H1 (cell line): Measurements from ENCODE around the gene NPPA. TPM values are rescaled to one million over a fixed set of nuclear protein-coding genes. Genes with fewer than 3 reads are reported as not detected.

Source experiments
- CTCF ChIA-PET: fragments of 300-600 bp; sonication (Branson Sonifier 250); formaldehyde crosslinking; loops from one replicate; lab custom pipeline; 2021; ENCODE audit not compliant: partially characterized antibody; lab: Charles Lee
- POLR2A ChIA-PET: fragments of 300-600 bp; sonication (Branson Sonifier 250); formaldehyde crosslinking; loops from one replicate; lab custom pipeline; 2021; ENCODE audit warnings: inconsistent platforms; ENCODE audit not compliant: partially characterized antibody; lab: Charles Lee
- DNase-seq, 2 experiments: peaks; one replicate each; pipeline versions ENCODE4 v3.0.0 to v3.0.0-alpha.2; 2010 to 2022; ENCODE audit warnings: low spot score in 2 of 2, low read depth in 1 of 2, mixed read lengths in 1 of 2
- FAIRE-seq: peaks from 2 replicates; lab custom pipeline; 2011; peaks lifted over from hg19 to GRCh38; lab: Jason Lieb, UNC
- H2AFZ ChIP-seq: 2 replicates; pipeline ENCODE4 v1.8.1; 2012; ENCODE audit warnings: low read length, inconsistent platforms
- H2AK5ac ChIP-seq: 2 replicates; pipeline ENCODE4 v1.6.1; 2013; ENCODE audit warnings: low read depth, low read length
- H2BK120ac ChIP-seq: replicated peaks from 2 replicates; pipeline ENCODE3; 2013; ENCODE audit warnings: low read depth, low read length, inconsistent platforms
- H2BK12ac ChIP-seq: 2 replicates; pipeline ENCODE4 v1.6.1; 2013; ENCODE audit warnings: low read depth, low read length
- H2BK15ac ChIP-seq: 2 replicates; pipeline ENCODE4 v1.6.1; 2013; ENCODE audit warnings: low read length
- H2BK20ac ChIP-seq: 2 replicates; pipeline ENCODE4 v1.6.1; 2013; ENCODE audit warnings: low read length
- H2BK5ac ChIP-seq: 2 replicates; pipeline ENCODE4 v1.6.1; 2013; ENCODE audit warnings: low read depth, low read length
- H3K14ac ChIP-seq: 2 replicates; pipeline ENCODE4 v1.6.1; 2013; ENCODE audit warnings: inconsistent platforms; ENCODE audit not compliant: insufficient read length
- H3K18ac ChIP-seq: 2 replicates; pipeline ENCODE4 v1.6.1; 2013; ENCODE audit warnings: low read length; ENCODE audit errors: extremely low read depth
- H3K23ac ChIP-seq: 2 replicates; pipeline ENCODE4 v1.6.1; 2013; ENCODE audit warnings: inconsistent platforms; ENCODE audit not compliant: insufficient read length
- H3K23me2 ChIP-seq: 2 replicates; pipeline ENCODE4 v1.6.1; 2013; ENCODE audit warnings: low read depth, low read length
- H3K27ac ChIP-seq: 2 replicates; pipeline ENCODE4 v1.6.1; 2011; ENCODE audit warnings: low read depth, low read length, inconsistent platforms
- H3K27me3 ChIP-seq, 4 experiments: replicated peaks in 1 of 4; 1 replicate in 1 of 4; 2 replicates in 3 of 4; pipeline versions ENCODE4 v1.6.1 to v1.8.1; 2011 to 2013; ENCODE audit warnings: low read length in 3 of 4, mild to moderate bottlenecking in 3 of 4, inconsistent platforms in 2 of 4, mixed read lengths in 2 of 4, moderate library complexity in 1 of 4; ENCODE audit not compliant: control insufficient read depth in 3 of 4, insufficient read depth in 3 of 4; ENCODE audit errors: extremely low read depth in 1 of 4
- H3K36me3 ChIP-seq, 4 experiments: 2 replicates each; pipeline versions ENCODE4 v1.6.1 to v1.8.1; 2011 to 2013; ENCODE audit warnings: mild to moderate bottlenecking in 4 of 4, low read length in 3 of 4, moderate library complexity in 2 of 4, control low read depth in 1 of 4, inconsistent platforms in 1 of 4; ENCODE audit not compliant: insufficient read depth in 4 of 4, control insufficient read depth in 2 of 4
- H3K4ac ChIP-seq: replicated peaks from 2 replicates; pipeline ENCODE3; 2013; ENCODE audit warnings: low read length, low read depth, mixed read lengths, inconsistent platforms; ENCODE audit not compliant: insufficient read length
- H3K4me1 ChIP-seq, 4 experiments: replicated peaks in 1 of 4; 1 replicate in 1 of 4; 2 replicates in 3 of 4; pipeline versions ENCODE4 v1.6.1 to v1.8.1; 2011 to 2013; ENCODE audit warnings: low read length in 3 of 4, inconsistent platforms in 2 of 4, mixed read lengths in 1 of 4; ENCODE audit not compliant: insufficient read depth in 4 of 4, control insufficient read depth in 3 of 4
- H3K4me2 ChIP-seq, 2 experiments: 2 replicates each; pipeline versions ENCODE4 v1.6.1 to v1.8.1; 2011 to 2013; ENCODE audit warnings: low read depth in 2 of 2, low read length in 2 of 2, control low read depth in 1 of 2, inconsistent platforms in 1 of 2, mild to moderate bottlenecking in 1 of 2; ENCODE audit not compliant: insufficient read depth in 1 of 2
- H3K4me3 ChIP-seq, 4 experiments: fragments of 200-600, 300-600 bp in 1 of 4; sonication (generic), shearing (Covaris generic), sonication (Bioruptor Twin) in 1 of 4; 2 replicates each; pipeline versions ENCODE4 v1.5.1 to v1.8.1; 2011 to 2016; ENCODE audit warnings: low read length in 4 of 4, low read depth in 3 of 4, control low read depth in 2 of 4, inconsistent platforms in 2 of 4, mild to moderate bottlenecking in 2 of 4, mixed read lengths in 1 of 4, moderate library complexity in 1 of 4; ENCODE audit not compliant: insufficient read depth in 2 of 4; ENCODE audit errors: extremely low read depth in 1 of 4
- H3K56ac ChIP-seq: replicated peaks from 2 replicates; pipeline ENCODE3; 2013; ENCODE audit warnings: low read depth, mild to moderate bottlenecking, mixed read lengths, low read length, inconsistent platforms; ENCODE audit not compliant: insufficient read length
- H3K79me1 ChIP-seq: 2 replicates; pipeline ENCODE4 v1.6.1; 2013; ENCODE audit warnings: low read depth, low read length, control low read depth
- H3K79me2 ChIP-seq, 2 experiments: 2 replicates each; pipeline versions ENCODE4 v1.6.1 to v1.8.1; 2012 to 2013; ENCODE audit warnings: low read length in 2 of 2, mild to moderate bottlenecking in 2 of 2, inconsistent platforms in 1 of 2; ENCODE audit not compliant: insufficient read depth in 2 of 2, control insufficient read depth in 1 of 2
- H3K9ac ChIP-seq, 4 experiments: replicated peaks in 1 of 4; 1 replicate in 1 of 4; 2 replicates in 3 of 4; pipeline versions ENCODE4 v1.6.1 to v1.8.1; 2011 to 2013; ENCODE audit warnings: low read depth in 3 of 4, low read length in 3 of 4, control low read depth in 2 of 4, mild to moderate bottlenecking in 2 of 4, moderate library complexity in 2 of 4, inconsistent platforms in 1 of 4; ENCODE audit errors: extremely low read depth in 1 of 4
- H3K9me3 ChIP-seq, 2 experiments: 2 replicates each; pipeline versions ENCODE4 v1.6.1 to v1.8.1; 2012 to 2013; ENCODE audit warnings: mild to moderate bottlenecking in 2 of 2, moderate library complexity in 2 of 2, control low read depth in 1 of 2, inconsistent platforms in 1 of 2, low read depth in 1 of 2, low read length in 1 of 2, mixed read lengths in 1 of 2; ENCODE audit not compliant: insufficient read depth in 2 of 2
- H4K20me1 ChIP-seq, 2 experiments: replicated peaks in 1 of 2; 2 replicates each; pipeline versions ENCODE3 to v1.8.1; 2011 to 2013; ENCODE audit warnings: inconsistent platforms in 2 of 2, low read length in 2 of 2, mild to moderate bottlenecking in 1 of 2; ENCODE audit not compliant: insufficient read depth in 2 of 2, control insufficient read depth in 1 of 2
- H4K5ac ChIP-seq: 2 replicates; pipeline ENCODE4 v1.6.1; 2013; ENCODE audit warnings: low read length, low read depth, mixed read lengths, inconsistent platforms; ENCODE audit not compliant: insufficient read length
- H4K8ac ChIP-seq: 2 replicates; pipeline ENCODE4 v1.8.0; 2013; ENCODE audit warnings: mild to moderate bottlenecking, moderate library complexity, low read length, inconsistent platforms; ENCODE audit not compliant: insufficient read depth; ENCODE audit errors: extremely low read depth
- H4K91ac ChIP-seq: replicated peaks from 2 replicates; pipeline ENCODE3; 2013; ENCODE audit warnings: low read length, mixed read lengths, inconsistent platforms; ENCODE audit not compliant: insufficient read length
- CTBP2 ChIP-seq: IDR thresholded peaks from 2 replicates; pipeline ENCODE4 v1.7.0; 2011; ENCODE audit warnings: borderline replicate concordance, mild to moderate bottlenecking, moderate library complexity, mixed read lengths, low read length; ENCODE audit not compliant: insufficient read depth, insufficient read length
- CTCF ChIP-seq, 3 experiments: IDR thresholded peaks; 1 replicate in 2 of 3; 2 replicates in 1 of 3; pipeline versions ENCODE4 v1.5.1 to v1.6.1; 2011; ENCODE audit warnings: low read length in 3 of 3, mild to moderate bottlenecking in 3 of 3, inconsistent platforms in 2 of 3, low read depth in 1 of 3, moderate library complexity in 1 of 3; ENCODE audit not compliant: insufficient read depth in 1 of 3; ENCODE audit errors: control extremely low read depth in 1 of 3
- E2F6 ChIP-seq: IDR thresholded peaks from 2 replicates; pipeline ENCODE4 v1.6.1; 2012; ENCODE audit warnings: inconsistent platforms
- KDM4A ChIP-seq: IDR thresholded peaks from one replicate; pipeline ENCODE4 v1.7.1; 2012; ENCODE audit warnings: low read depth, mild to moderate bottlenecking, moderate library complexity, low read length, inconsistent platforms; ENCODE audit not compliant: severe bottlenecking
- KDM5A ChIP-seq: fragments of 200-600 bp; IDR thresholded peaks from 2 replicates; pipeline ENCODE4 v1.7.1; 2012; ENCODE audit warnings: mild to moderate bottlenecking, low read length, inconsistent platforms, mixed read lengths
- SIN3A ChIP-seq, 2 experiments: IDR thresholded peaks in 1 of 2; conservative IDR thresholded peaks in 1 of 2; 2 replicates each; pipeline ENCODE4 v1.6.1; 2011 to 2012; ENCODE audit warnings: low read length in 2 of 2, improper control_type of control experiment in 1 of 2, low read depth in 1 of 2, mild to moderate bottlenecking in 1 of 2
- WGBS, 2 experiments: shearing (Covaris generic) in 1 of 2; methylation state at CpG; one replicate each; pipeline versions ENCODE4 v1.1.6 to v1.1.7; 2013 to 2015; ENCODE audit warnings: low lambda C conversion rate in 2 of 2, mixed read lengths in 2 of 2, inconsistent platforms in 1 of 2, low coverage in 1 of 2, missing lambda C conversion rate in 1 of 2; ENCODE audit not compliant: insufficient replicate concordance in 2 of 2, insufficient coverage in 1 of 2, insufficient read length in 1 of 2; ENCODE audit errors: extremely low coverage in 1 of 2, missing lambda C conversion rate in 1 of 2; 5-methylcytosine and 5-hydroxymethylcytosine counted together
- polyA plus RNA-seq, 7 experiments: library from polyadenylated mRNA; depleted of rRNA in 3 of 7; stranded (reverse) in 5 of 7; unstranded in 2 of 7; fragments of >200 nt in 5 of 7; fragments of 200-250 nt in 2 of 7; gene quantifications; 1 replicate in 5 of 7; 2 replicates in 1 of 7; 4 replicates in 1 of 7; pipeline versions ENCODE4 v1.2.1 to v1.2.3, GENCODE V29; 2011 to 2013; ENCODE audit warnings: missing spikeins in 2 of 7, mixed read lengths in 2 of 7
- total RNA-seq: library from RNA; stranded (reverse); fragmentation: NEBNext Ultra II Directional; extraction: Animal tissue kit (Norgen Biotek cat#: 25700); gene quantifications from 2 replicates; pipeline ENCODE4 v1.2.1, GENCODE V29; 2021

The NPPA gene
- total and polyA plus RNA-seq, 2 of the 8 experiments (the other 6 are each of a cell fraction or from before 2014, with no cell fraction given), result not detected

GRCh38 chr1:11845641-11846335 lies 1.8 kb downstream of the NPPA start:
- Histone ChIP-seq H3K27me3 (no peaks in the 10 kb centered on the region), H2BK15ac (no peak overlapping the region), H3K4ac (no peak overlapping the region), H2AK5ac (no peak overlapping the region), H4K20me1 (peaks cover 0 to 4% of the 10 kb centered on the region in 2 experiments), H3K18ac (no peak overlapping the region), H3K79me1 (no peaks in the 10 kb centered on the region), H3K36me3 (peaks cover 16 to 39% (median 28%) of the 10 kb centered on the region in 4 experiments), H3K79me2 (no peaks in the 10 kb centered on the region), H3K14ac (no peak overlapping the region), H3K27ac (no peak overlapping the region), H3K4me3 (no peak overlapping the region), H3K9me3 (no peaks in the 10 kb centered on the region), H3K4me1 (no peaks in the 10 kb centered on the region), H4K5ac (no peak overlapping the region), H3K23ac (no peak overlapping the region), H3K4me2 (no peak overlapping the region), H2BK12ac (no peak overlapping the region), H4K91ac (no peak overlapping the region), H2BK120ac (no peak overlapping the region), H2BK20ac (no peak overlapping the region), H2BK5ac (no peak overlapping the region), H3K23me2 (no peaks in the 10 kb centered on the region), H4K8ac (no peak overlapping the region), H2AFZ (no peak overlapping the region), H3K9ac (no peak overlapping the region), H3K56ac (no peak overlapping the region)
- TF ChIP-seq KDM5A, result no peak
- peak in 1 of 2 experiments; percentile 46; a peak in 1 of 4 replicates for TF ChIP-seq SIN3A (conservative IDR thresholded peaks at IDR 0.05 in 1 of 2, IDR thresholded peaks at IDR 0.05 in 1 of 2; ENCODE audit: low read depth in 1 of 2, low read length in 2 of 2)
- no peak for TF ChIP-seq KDM4A
- TF ChIP-seq CTBP2, result no peak
- TF ChIP-seq E2F6, result no peak
- TF ChIP-seq CTCF (IDR thresholded peaks at IDR 0.05; ENCODE audit: control extremely low read depth in 1 of 3, insufficient read depth in 1 of 3, low read depth in 1 of 3, low read length in 3 of 3), result peak in 1 of 3 experiments; percentile 18; a peak in 1 of 4 replicates
- peak; percentile 89 for FAIRE-seq
- no peak for DNase-seq
- 94% methylated on average over 5 of the region's 5 CpGs; no CpG with 5 or more reads in 1 of the 2 experiments for WGBS, 2 experiments
- POLR2A ChIA-PET, result interaction anchor here (0.6 to 6.6 kb wide), 3 partner anchors 47 to 1747 kb away, joined by 3 to 49 read pairs (median 3); no protein-coding TSS in a partner anchor
- CTCF ChIA-PET, result interaction anchor here (0.7 to 3.8 kb wide), 9 partner anchors 9 to 624 kb away, joined by 3 to 20 read pairs (median 4); partner anchors contain the start of gene NPPB
